ENCODE data around the gene GTF2F2. TPM values are rescaled to one million over a fixed set of nuclear protein-coding genes. Genes with fewer than 3 reads are reported as not detected.

The GTF2F2 gene
- total RNA-seq, 6 donors from 2014 or later, result 10.2 to 29.3 (median 18.2) TPM

DNA sequence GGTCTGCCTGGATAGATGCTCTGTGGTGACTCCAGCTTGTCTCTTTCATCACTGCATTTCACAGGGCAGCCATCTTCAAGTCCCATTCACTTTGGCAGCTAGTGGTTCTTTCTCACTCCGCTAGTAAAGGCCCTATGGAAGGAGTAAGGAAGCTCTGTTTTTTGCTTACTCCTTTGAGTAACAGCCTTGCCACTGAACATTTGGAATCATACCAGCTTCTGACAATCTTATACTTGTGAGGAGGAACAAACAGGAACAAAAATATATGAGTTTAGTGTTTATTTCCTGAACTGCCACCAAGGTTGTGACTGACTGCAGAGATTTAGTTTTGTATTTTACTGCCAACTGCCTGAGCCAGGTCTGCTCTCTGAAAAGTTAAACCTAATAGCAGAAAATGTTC, 41.9 kb downstream of the GTF2F2 start:
- ATAC-seq (ENCODE audit: low FRiP score in 2 of 2) (no peak), DNase-seq (no peak)
- TF ChIP-seq POLR2A (IDR thresholded peaks at IDR 0.05) (no peak), POLR2AphosphoS5 (IDR thresholded peaks at IDR 0.05) (no peak), EP300 (IDR thresholded peaks at IDR 0.05) (no peak)
- TF ChIP-seq, protein P1, sequence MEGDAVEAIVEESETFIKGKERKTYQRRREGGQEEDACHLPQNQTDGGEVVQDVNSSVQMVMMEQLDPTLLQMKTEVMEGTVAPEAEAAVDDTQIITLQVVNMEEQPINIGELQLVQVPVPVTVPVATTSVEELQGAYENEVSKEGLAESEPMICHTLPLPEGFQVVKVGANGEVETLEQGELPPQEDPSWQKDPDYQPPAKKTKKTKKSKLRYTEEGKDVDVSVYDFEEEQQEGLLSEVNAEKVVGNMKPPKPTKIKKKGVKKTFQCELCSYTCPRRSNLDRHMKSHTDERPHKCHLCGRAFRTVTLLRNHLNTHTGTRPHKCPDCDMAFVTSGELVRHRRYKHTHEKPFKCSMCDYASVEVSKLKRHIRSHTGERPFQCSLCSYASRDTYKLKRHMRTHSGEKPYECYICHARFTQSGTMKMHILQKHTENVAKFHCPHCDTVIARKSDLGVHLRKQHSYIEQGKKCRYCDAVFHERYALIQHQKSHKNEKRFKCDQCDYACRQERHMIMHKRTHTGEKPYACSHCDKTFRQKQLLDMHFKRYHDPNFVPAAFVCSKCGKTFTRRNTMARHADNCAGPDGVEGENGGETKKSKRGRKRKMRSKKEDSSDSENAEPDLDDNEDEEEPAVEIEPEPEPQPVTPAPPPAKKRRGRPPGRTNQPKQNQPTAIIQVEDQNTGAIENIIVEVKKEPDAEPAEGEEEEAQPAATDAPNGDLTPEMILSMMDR (IDR thresholded peaks at IDR 0.05), result no peak
- no peak overlapping the region for H3K4me3 ChIP-seq
- H3K9me3 ChIP-seq, result no peaks in the 10 kb centered on the region
- WGBS, 2 donors, result 91 to 100% methylated on average over 1 of the region's 1 CpG
- H3K27ac ChIP-seq, result no peak overlapping the region
- H3K36me3 ChIP-seq, result peaks cover 0 to 16% (median 2%) of the 10 kb centered on the region in 4 donors
- H3K27me3 ChIP-seq, result no peaks in the 10 kb centered on the region
- H3K4me1 ChIP-seq, result no peaks in the 10 kb centered on the region

DNA sequence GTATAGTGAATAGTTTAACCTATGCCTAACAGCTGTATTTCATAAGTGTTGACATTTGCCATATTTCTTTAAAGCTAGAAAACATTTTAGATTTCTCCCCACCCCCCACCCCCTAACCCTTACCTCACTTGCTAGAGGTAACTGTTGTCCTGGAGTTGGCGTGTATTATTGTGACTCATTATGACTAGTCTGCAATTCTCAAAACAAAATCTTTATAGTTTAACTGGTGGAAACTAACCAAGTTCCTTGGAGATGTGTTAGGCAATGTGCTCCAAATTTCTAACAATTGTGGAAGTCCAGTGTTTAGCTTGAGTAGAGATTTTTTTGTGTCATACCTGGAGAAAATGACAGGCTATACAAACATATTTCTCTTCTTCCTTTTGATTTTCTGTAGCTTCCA, 42.5 kb downstream of the GTF2F2 start:
- no peaks in the 10 kb centered on the region for H3K9me3 ChIP-seq
- WGBS, 2 donors, result 83 to 86% methylated on average over 1 of the region's 1 CpG
- H3K27me3 ChIP-seq, result no peaks in the 10 kb centered on the region
- peaks cover 0 to 13% (median 2%) of the 10 kb centered on the region in 4 donors for H3K36me3 ChIP-seq
- TF ChIP-seq EP300 (IDR thresholded peaks at IDR 0.05), result no peak
- TF ChIP-seq POLR2A (IDR thresholded peaks at IDR 0.05), result no peak
- no peak for TF ChIP-seq POLR2AphosphoS5 (IDR thresholded peaks at IDR 0.05)
- TF ChIP-seq, protein P1 (IDR thresholded peaks at IDR 0.05), result no peak
- ATAC-seq (ENCODE audit: low FRiP score in 2 of 2) (no peak), DNase-seq (no peak)
- no peak overlapping the region for H3K27ac ChIP-seq
- H3K4me3 ChIP-seq, result no peak overlapping the region
- peaks cover 0 to 3% (median 0%) of the 10 kb centered on the region in 4 donors for H3K4me1 ChIP-seq

DNA sequence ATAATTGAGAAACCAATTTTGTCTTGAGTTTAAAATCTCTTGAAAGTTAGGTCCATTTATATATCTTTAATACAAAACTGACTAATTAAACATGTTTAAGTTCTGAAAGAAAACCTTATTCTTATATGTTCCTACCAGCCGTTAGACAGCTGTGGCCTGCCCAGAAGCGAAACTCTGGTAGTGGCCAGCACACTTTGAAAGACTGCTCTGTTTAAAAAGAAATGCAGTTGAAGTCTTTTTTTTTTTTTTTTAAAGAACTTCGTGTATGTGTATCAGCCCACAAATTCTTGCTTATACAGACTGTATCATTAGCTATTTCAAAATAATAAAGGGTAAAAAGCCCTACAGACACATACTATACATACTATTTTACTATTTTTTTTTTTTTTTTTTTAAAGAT, 46.5 kb downstream of the GTF2F2 start:
- no peaks in the 10 kb centered on the region for H3K27me3 ChIP-seq
- ATAC-seq (ENCODE audit: low FRiP score in 2 of 2), result no peak
- peaks cover 0 to 5% (median 0%) of the 10 kb centered on the region in 4 donors for H3K4me1 ChIP-seq
- no peak for TF ChIP-seq POLR2A (IDR thresholded peaks at IDR 0.05)
- TF ChIP-seq, protein P1 (IDR thresholded peaks at IDR 0.05), result no peak
- no peak for TF ChIP-seq EP300 (IDR thresholded peaks at IDR 0.05)
- no peak for TF ChIP-seq POLR2AphosphoS5 (IDR thresholded peaks at IDR 0.05)
- 92% methylated on average over 3 of the region's 3 CpGs for WGBS, 2 donors
- DNase-seq, result no peak
- no peaks in the 10 kb centered on the region for H3K9me3 ChIP-seq
- H3K4me3 ChIP-seq, result no peak overlapping the region
- H3K36me3 ChIP-seq, result peaks cover 0 to 5% (median 2%) of the 10 kb centered on the region in 4 donors
- no peak overlapping the region for H3K27ac ChIP-seq

DNA sequence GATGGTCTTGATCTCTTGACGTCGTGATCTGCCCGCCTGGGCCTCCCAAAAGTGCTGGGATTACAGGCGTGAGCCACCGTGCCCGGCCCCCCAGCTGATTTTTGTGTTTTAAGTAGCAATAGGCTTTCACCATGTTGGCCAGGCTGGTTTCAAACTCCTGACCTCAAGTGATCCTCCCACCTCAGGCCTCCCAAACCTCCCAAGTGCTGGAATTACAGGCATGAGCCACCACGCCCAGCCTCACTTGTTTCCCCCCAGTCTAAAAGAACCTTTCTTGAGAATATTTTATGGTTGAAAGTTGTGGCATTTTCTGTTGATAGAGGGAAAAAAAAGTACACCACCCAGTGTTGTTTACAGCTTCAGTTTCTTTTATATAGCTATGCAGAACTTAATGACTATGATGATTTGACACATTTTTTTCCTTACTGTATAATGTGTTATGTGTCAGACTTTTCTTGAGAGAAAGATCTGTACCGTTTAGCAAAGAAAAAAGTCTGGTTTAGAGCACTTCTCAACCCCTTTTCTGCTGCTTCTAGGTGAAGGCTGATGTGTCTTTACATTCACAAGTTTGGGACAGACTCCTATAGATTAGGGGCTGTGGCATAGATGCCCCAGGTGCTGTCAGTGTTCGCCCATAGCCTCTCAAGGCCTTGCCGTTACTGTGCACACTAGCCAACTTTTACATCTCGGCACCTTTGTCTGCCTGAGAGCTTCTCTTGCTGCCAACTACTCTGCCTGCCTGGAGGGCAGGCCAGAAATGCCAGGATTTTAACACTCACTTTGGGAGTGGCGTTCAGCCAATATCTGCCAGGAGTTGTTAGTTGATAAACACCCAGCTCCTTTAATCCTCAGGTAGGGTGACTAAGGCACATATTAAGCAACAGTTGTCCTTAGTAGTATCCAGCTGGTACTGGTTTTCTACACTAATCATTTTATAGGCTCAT, 47.6 kb downstream of the GTF2F2 start:
- H3K4me3 ChIP-seq, result no peak overlapping the region
- peaks cover 0 to 5% (median 2%) of the 10 kb centered on the region in 4 donors for H3K36me3 ChIP-seq
- 83 to 85% methylated on average over 11 to 12 of the region's 12 CpGs for WGBS, 2 donors
- peak overlapping the region in 3 of 4 donors; percentile 53 to 76 (median 64) for H3K27ac ChIP-seq
- no peaks in the 10 kb centered on the region for H3K27me3 ChIP-seq
- peak; percentile 50 to 90 for ATAC-seq (ENCODE audit: low FRiP score in 2 of 2)
- H3K9me3 ChIP-seq, result no peaks in the 10 kb centered on the region
- peak in 1 of 2 donors; percentile 86 for DNase-seq
- peak in 1 of 4 donors; percentile 45 for TF ChIP-seq EP300 (IDR thresholded peaks at IDR 0.05)
- TF ChIP-seq POLR2AphosphoS5 (IDR thresholded peaks at IDR 0.05), result no peak
- TF ChIP-seq POLR2A (IDR thresholded peaks at IDR 0.05), result no peak
- TF ChIP-seq, protein P1 (IDR thresholded peaks at IDR 0.05), result no peak
- peaks cover 0 to 5% (median 0%) of the 10 kb centered on the region in 4 donors for H3K4me1 ChIP-seq

Measured in upper lobe of left lung (tissue), 6 donors.